Brain microvascular endothelial cell (primary cell): ENCODE results near the gene KATNBL1.
A peak's percentile ranks its signal among the peaks of the same experiment; 100 is the strongest.

Source experiments
- DNase-seq: peaks from one replicate; pipeline ENCODE4 v3.0.0-alpha.2; 2020
- H3K27ac ChIP-seq: fragments of 250-450 bp; sonication (Bioruptor Pico); 2 replicates; pipeline ENCODE4 v1.5.1; 2020; ENCODE audit warnings: mild to moderate bottlenecking, moderate library complexity
- H3K27me3 ChIP-seq: fragments of 250-450 bp; sonication (Bioruptor Pico); replicated peaks from 2 replicates; pipeline ENCODE4 v1.5.1; 2020; ENCODE audit warnings: mild to moderate bottlenecking
- H3K36me3 ChIP-seq: fragments of 250-450 bp; sonication (Bioruptor Pico); replicated peaks from 2 replicates; pipeline ENCODE4 v1.5.1; 2020; ENCODE audit warnings: mild to moderate bottlenecking
- H3K4me3 ChIP-seq: 2 replicates; pipeline ENCODE4 v1.5.1; 2011; ENCODE audit warnings: low read depth, mild to moderate bottlenecking, control low read depth, low read length, moderate library complexity
- in situ Hi-C: cut with HindIII; loops from 2 replicates; pipeline ENCODE4 v1.10.0; 2017; ENCODE audit warnings: low sequenced_read_pairs, low pct_ligation_motif_present
- TF ChIP-seq, protein P1 (sequence below): IDR thresholded peaks from 2 replicates; pipeline ENCODE4 v1.5.1; 2011; ENCODE audit warnings: low read depth, mild to moderate bottlenecking, moderate library complexity, low read length, control low read depth, inconsistent platforms; ENCODE audit errors: missing control alignments

KATNBL1 gene

GRCh38 chr15:34239151-34239808 lies 29.4 kb upstream of the KATNBL1 start:
- peaks cover 11% of the 10 kb centered on the region for H3K36me3 ChIP-seq
- no peaks in the 10 kb centered on the region for H3K27me3 ChIP-seq
- DNase-seq, result peak; percentile 84
- H3K27ac ChIP-seq, result peak overlapping the region; percentile 83
- TF ChIP-seq, protein P1, sequence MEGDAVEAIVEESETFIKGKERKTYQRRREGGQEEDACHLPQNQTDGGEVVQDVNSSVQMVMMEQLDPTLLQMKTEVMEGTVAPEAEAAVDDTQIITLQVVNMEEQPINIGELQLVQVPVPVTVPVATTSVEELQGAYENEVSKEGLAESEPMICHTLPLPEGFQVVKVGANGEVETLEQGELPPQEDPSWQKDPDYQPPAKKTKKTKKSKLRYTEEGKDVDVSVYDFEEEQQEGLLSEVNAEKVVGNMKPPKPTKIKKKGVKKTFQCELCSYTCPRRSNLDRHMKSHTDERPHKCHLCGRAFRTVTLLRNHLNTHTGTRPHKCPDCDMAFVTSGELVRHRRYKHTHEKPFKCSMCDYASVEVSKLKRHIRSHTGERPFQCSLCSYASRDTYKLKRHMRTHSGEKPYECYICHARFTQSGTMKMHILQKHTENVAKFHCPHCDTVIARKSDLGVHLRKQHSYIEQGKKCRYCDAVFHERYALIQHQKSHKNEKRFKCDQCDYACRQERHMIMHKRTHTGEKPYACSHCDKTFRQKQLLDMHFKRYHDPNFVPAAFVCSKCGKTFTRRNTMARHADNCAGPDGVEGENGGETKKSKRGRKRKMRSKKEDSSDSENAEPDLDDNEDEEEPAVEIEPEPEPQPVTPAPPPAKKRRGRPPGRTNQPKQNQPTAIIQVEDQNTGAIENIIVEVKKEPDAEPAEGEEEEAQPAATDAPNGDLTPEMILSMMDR, result no peak
- in situ Hi-C loops, result loop anchor here (25.0 kb wide), 1 partner anchor 98 kb away; the partner anchor contains the start of genes NOP10, NUTM1 and SLC12A6
- H3K4me3 ChIP-seq, result no peak overlapping the region

DNA sequence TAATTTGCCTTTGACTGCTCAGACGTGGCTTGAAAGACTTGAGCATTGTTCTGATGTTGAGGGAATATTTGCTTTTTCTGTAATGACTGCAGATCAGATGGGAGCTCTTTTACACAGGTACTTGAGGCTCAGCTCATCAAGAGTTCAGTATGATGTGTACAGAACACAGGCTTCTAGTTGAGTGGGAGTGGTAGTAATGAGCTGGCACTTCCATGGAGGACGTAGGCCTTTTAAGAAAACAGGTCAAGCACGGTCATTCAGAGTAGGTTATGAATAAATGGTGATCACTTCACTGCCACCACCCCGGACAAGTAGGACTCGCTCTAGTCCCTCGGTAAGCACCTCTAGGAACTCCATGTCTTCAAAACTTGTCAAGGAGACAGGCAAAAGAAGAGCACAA lies 23.7 kb upstream of the KATNBL1 start:
- Histone ChIP-seq H3K36me3 (peaks cover 36% of the 10 kb centered on the region), H3K27ac (no peak overlapping the region), H3K4me3 (no peak overlapping the region), H3K27me3 (no peaks in the 10 kb centered on the region)
- in situ Hi-C loops, result loop anchor here (25.0 kb wide), 1 partner anchor 104 kb away; the partner anchor contains the start of genes NOP10, NUTM1 and SLC12A6
- no peak for DNase-seq
- TF ChIP-seq, protein P1, result no peak

GRCh38 chr15:34223904-34224596 lies 14.2 kb upstream of the KATNBL1 start:
- in situ Hi-C loops, result no loop called here
- TF ChIP-seq, protein P1, result no peak
- Histone ChIP-seq H3K4me3 (peak overlapping the region; percentile 100), H3K27me3 (no peaks in the 10 kb centered on the region), H3K36me3 (peaks cover 5% of the 10 kb centered on the region), H3K27ac (peak overlapping the region; percentile 76)
- DNase-seq, result no peak

- Histone ChIP-seq H3K4me3 (no peak overlapping the region), H3K27ac (no peak overlapping the region), H3K36me3 (no peaks in the 10 kb centered on the region), H3K27me3 (no peaks in the 10 kb centered on the region)
- TF ChIP-seq, protein P1, result no peak
- in situ Hi-C loops, result no loop called here
- peak; percentile 35 for DNase-seq
Measured at GRCh38 chr15:34217587-34218225, 7.8 kb upstream of the KATNBL1 start.

GRCh38 chr15:34216527-34217270 lies 6.8 kb upstream of the KATNBL1 start:
- no peak for DNase-seq
- no peak overlapping the region for H3K4me3 ChIP-seq
- TF ChIP-seq, protein P1, result no peak
- H3K36me3 ChIP-seq, result no peaks in the 10 kb centered on the region
- H3K27ac ChIP-seq, result no peak overlapping the region
- in situ Hi-C loops, result no loop called here
- no peaks in the 10 kb centered on the region for H3K27me3 ChIP-seq
